ENCODE results near the gene IGDCC3.

- TF ChIP-seq CTCF (IDR thresholded peaks at IDR 0.05) (no peak), POLR2A (IDR thresholded peaks at IDR 0.05) (no peak)
Observed at GRCh38 chr15:65305776-65306175, 72.0 kb downstream of the IGDCC3 start.

Measured in body of pancreas (tissue), 4 donors.